Fibroblast of skin of left quadriceps (primary cell): ENCODE measurements around the gene LRTM2.

Source experiments
- DNase-seq, 2 experiments: peaks; one replicate each; pipeline ENCODE4 v3.0.0-alpha.2; 2013; ENCODE audit warnings: low read depth in 2 of 2

LRTM2 gene

GRCh38 chr12:1864456-1864855 is 44.1 kb downstream of the LRTM2 start:
- DNase-seq: no peak

DNA sequence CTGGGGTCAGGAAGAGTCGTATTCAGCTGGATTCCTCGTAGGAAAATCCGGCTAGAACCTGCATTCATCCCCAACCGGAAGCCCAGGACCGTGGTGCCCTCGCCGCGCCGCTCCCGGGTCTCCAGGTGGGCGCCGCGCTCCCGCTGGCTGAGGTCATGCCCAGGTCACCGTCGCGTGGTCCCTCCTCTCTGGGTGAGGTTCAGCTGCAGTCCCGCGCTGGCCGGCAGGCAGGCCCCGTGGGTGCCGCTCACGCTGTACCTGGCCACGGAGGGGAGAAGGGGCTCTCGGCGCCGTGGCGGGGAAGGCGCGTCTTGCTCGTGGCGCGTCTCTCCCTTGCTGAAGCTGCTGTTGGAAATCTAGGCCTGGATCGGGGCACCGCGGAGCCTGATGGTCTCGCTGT is 44.5 kb downstream of the LRTM2 start:
- DNase-seq: no peak

DNA sequence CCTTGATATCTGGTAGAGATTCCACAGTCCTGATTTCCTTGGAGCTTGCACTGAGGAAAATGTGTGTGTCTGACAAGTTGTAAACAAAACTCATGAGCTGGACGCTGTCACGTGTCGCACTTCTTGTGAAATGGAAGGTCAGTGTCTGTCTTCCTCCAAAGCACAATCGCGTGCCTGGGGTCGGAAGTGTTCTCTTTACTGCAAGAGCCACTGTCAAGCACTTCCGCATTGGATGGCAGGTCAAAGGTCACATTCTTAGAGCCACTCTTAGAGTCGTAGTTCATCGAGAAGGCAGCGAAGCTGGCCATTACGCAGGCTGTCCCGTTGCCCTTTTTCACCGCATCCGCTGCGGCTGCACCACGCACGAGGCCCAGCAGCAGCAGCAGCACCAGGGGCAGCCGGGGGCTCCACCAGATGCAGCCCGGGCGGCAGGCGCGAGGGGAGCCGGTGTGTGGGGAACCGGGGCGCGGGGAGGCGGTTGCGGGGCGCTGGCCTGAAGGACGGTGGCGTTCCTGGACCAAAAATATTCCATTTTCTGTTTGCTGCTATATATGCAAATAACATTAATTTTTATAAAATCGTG is 45.0 kb downstream of the LRTM2 start:
- DNase-seq: no peak

DNA sequence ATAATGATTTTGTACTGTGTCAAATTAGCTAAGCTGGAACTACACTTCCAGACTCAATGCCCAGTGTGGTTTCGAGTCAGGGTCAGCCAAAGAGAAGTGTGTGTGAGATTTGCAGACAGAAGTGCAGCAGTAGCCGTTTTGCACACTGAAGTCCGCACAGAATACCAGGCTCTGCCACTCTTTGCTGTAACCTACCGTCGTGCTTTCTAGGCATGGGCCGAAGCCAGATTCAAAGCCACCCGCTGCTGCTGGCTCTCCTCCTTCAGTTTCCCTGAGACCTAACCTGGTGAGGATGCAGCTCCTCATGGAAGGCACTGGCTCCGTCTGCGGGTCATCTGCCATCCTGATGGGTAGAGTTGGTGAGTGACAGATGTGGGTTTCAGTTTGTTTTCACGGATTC is 48.8 kb downstream of the LRTM2 start:
- no peak for DNase-seq

- DNase-seq: no peak
Observed at GRCh38 chr12:1870086-1870485, 49.7 kb downstream of the LRTM2 start.

GRCh38 chr12:1870998-1871917 is 50.9 kb downstream of the LRTM2 start:
- no peak for DNase-seq

GRCh38 chr12:1872001-1872400 is 51.6 kb downstream of the LRTM2 start:
- DNase-seq: no peak

GRCh38 chr12:1872448-1872847 is 52.1 kb downstream of the LRTM2 start:
- DNase-seq: no peak

DNA sequence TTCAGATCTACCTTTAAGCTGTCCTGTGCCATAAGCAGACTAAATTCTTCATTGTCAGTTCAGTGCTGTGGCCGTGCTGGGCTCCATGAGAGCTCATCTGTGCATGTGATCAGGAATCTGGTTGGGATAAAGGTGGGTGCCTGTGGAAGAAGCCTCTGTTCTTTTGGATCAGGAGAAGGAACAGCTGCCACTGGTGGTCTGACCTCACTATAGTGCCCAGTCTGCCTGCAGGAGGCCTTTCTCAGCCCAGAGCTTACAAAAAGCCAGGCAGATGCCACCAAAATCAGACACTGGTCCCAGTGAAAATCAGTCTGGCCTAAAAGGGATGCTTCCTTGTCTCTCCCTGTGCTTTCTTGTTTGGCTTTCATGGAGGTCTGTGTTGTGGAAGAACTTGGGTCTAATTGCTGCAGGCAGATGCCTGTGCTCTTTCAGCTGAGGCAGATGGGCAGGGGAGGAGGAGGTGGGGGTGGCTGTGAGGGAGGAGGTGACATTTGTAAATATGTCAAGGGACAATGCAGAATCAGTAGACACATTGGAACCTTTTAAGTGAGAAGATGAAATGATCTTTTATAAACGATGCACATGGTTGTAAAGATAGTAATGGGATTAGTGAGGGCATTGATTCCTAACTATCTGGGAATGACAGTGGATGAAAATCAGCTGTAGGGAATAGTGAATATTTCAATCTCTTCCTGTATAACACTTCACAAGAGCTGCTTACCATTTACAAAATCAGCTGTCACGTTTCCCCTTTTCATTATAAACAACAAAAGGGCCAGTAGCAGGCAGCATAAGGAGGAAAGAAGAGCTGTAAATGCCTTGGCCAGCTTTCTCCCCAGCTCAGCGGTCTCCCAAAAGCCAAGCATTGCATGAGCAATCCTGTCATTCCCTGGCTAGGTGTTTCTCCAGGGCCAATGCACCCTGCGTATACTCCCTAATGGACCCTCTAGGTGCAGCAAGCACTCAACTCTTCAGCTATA is 53.5 kb downstream of the LRTM2 start:
- no peak for DNase-seq

DNA sequence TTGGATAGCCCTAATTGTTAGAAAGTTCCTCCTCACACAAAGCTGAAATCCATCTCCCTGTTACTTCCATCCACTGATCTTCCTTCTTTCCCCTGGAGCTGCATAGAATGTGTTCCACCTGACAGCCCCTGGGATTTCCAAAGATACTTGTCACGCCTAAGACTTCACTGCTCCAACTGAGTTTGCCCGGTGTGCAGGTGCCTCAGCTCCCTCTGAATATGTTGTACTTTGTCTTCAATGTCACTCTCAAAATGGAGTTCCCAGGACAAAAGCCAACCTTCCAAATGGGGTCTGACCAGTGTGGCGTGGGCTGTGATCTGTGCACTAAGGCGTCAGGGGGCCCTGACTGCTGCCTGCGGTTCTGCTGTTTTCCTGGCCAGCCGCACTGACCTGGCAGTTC is 55.2 kb downstream of the LRTM2 start:
- DNase-seq: no peak

GRCh38 chr12:1876086-1876485 is 55.7 kb downstream of the LRTM2 start:
- no peak for DNase-seq

DNA sequence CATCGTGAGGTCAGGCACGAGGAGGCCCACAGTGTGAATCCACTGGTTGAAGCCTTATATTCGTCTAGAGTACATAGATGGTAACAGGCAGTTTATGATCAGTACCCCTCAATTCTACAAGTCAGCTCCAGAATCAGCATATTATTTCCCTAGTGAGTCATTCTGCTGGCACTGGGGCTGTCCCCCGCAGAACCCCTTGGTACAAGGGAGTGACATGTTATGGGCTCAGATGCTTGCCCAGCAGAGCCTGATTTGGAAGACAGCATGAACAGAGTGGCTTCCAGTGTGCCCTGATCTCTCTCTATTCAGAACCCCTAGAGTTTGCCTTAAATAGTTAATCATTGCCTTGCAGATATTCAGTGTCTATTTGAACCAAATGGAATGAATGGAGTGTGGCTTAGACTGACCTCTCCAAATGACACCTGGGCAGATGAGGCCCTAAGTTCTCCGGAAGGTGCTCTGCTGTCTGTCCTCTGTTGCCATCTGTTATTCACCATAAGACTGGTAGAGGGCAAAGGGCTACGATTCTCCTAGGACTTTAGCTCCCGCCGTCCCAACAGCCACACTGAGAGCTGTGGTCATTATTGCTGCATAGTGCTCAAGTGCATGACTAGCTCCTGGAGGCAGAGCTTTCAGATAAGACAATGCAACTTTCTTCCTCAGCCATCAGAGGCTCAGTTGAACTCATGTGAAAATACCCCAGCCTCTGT is 57.0 kb downstream of the LRTM2 start:
- DNase-seq: no peak

DNA sequence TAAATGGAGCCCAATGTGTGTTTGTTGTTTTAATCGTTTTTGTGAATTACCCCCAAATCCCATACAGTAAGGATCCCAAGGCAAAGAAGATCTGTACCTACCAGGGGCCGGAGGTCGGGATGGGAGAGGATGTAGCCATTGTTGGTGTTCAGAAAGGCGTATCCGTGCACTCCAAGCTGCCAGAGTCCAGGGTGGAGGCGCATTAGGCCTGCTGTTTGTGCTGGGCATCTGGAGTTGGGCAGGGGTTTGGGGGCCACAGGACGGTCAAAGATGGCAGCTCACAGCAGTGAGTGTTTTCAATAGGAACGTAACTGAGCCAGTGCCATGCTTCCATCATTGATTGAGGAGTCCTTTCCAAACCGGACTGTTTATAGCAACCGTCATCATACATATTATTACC is 57.8 kb downstream of the LRTM2 start:
- DNase-seq: no peak

GRCh38 chr12:1878695-1879094 is 58.3 kb downstream of the LRTM2 start:
- DNase-seq: no peak

DNA sequence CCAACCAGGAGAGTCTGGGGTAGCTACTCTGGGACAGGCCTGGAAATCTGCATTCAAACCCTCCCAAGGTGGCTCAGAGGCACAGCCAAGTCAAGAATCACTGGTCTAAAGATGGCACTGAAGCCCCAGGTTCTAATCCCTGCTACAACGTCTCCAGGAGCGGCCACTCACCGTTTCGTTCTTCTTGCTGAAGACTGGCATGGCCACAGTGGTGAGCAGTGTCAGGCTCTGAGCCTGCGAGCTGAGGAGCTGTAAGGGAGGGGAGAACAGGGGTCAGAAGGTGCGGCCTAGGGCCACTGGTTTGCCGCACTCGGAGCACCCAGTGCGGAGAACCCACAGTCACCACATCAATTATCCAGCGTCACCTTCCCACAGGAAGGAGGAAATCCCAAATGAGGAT is 59.3 kb downstream of the LRTM2 start:
- no peak for DNase-seq

GRCh38 chr12:1880153-1880845 is 59.9 kb downstream of the LRTM2 start:
- DNase-seq: no peak

DNA sequence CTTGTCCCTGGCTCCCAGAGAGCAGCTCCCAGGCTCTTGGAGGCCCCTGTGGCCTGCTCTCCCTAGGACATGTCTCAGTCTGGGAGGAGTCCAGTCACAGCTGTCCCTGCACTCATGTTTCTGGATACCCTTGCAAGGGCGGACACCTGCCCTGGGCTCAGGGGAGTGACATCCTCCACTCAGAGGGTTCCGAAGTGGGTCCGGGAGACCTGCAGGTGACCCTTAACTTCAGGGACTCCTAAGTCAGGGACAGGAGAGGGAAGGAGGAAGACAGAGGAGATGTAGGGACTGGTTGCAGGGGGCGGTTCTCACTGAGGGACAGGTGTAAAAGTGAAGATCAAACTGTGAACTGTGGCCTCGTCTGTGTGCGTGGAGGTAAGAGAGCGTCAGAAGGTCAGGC is 60.5 kb downstream of the LRTM2 start:
- no peak for DNase-seq

- DNase-seq: no peak
Observed at GRCh38 chr12:1881301-1881700, 60.9 kb downstream of the LRTM2 start.

- DNase-seq: no peak
Observed at GRCh38 chr12:1881936-1882335, 61.6 kb downstream of the LRTM2 start.

GRCh38 chr12:1882405-1882804 is 62.0 kb downstream of the LRTM2 start:
- no peak for DNase-seq

DNA sequence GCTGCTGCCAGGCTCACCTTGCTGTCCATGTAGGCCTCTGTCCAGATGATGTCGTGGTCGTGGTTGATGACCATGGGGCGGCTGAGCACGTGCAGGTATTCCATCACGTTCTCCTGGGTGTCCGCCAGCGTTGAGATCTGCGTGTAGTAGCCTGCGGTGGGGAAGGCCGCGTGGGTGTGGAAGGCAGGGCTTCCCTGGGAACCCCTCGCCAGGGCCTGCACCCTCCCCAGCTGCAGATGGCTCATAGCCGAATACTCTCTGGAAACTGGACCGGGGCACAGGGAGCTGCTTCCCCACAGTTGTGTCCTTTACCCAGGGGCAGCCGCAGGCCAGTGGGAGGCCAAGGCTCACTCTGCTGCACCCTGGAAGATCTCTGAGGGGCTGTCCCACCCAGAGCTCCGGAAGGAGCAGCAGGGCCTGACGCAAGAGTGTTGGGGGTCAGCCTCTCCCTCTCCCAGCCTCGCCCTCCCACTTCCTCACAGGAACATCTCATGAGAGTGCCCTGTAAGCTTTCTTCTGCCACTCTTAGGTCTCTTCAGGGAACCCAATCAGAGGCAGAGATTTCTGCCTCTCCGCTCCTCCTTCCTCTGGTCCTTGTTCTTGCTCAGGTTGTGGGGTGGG is 62.6 kb downstream of the LRTM2 start:
- DNase-seq: no peak
